NOMO-1 (cell line): ENCODE measurements around the gene SGMS2.

Source experiments
- DNase-seq, 2 experiments: peaks; one replicate each; lab custom pipeline; 2025; ENCODE audit not compliant: unreplicated experiment in 2 of 2; lab: John Stamatoyannopoulos, UW

Gene SGMS2

GRCh38 chr4:107824350-107825071 is at the start of gene SGMS2:
Gene SGMS2, plus strand, starts transcription at chr4:107824932. Its CDS starts 70,622 bp downstream, at chr4:107895554.
- peak; percentile 83 to 89 for DNase-seq

- DNase-seq, result no peak
Measured at GRCh38 chr4:107777890-107778289, 46.8 kb upstream of the SGMS2 start.

- DNase-seq, result no peak
Measured at GRCh38 chr4:107778784-107779530, 45.8 kb upstream of the SGMS2 start.

GRCh38 chr4:107780665-107781064 is 44.1 kb upstream of the SGMS2 start:
- DNase-seq, result no peak

DNA sequence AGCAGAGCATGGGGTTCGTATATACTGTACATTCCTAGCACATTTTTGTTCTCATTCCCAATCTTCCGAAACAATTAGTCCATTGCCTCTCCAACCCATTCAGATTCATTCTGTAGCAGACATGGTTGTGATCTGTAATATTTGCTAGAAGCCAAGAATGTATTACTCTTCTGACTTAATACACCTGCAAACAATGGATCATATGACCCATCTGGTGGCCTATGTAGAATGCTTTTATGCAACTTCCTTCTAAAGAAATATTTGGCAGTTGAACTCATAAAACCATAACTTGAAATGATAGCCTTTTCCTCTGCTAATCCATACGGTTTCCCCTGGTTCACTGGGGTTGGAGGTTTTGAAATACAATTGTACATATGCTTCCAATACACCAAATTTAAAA is 32.8 kb upstream of the SGMS2 start:
- peak in 1 of 2 experiments; percentile 2 for DNase-seq

DNA sequence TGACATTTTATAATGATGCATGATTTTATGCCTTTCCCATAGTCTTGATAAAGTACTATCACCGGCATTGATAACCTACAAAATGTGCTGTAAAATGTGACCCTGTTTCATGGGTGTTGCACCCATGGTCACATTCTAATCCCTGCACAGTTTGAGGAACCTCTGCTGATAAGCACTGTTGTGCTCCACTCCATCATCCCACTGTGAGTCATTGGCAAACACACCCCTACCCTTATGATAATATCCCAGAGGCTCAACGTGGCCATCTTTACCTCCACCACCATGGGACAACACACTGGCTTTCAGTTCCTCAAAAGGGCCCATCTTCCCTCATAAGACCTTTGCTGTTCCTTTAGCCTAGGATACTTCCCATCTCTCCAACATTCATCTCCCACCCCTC is 32.0 kb upstream of the SGMS2 start:
- peak; percentile 31 to 33 for DNase-seq

- DNase-seq, result no peak
Measured at GRCh38 chr4:107793996-107794395, 30.7 kb upstream of the SGMS2 start.

GRCh38 chr4:107799669-107800450 is 24.9 kb upstream of the SGMS2 start:
- peak; percentile 11 to 70 for DNase-seq

DNA sequence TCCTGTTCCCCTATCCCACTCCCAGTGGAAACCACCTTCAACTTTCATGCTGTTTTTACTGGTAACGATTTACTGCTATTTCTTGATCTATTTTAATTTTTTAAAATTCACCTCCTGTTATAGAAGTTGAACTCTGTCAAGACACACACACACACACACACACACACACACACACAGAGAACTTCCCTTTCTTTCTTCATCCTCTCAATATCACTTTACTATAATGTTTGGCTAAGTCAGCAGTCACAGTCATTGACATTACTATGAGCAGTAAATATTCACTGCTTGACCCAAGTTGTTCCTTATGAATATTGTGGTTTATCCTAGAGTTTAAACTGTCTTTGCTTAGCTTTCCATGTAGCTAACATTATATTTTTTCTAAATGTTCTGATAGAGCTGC is 24.0 kb upstream of the SGMS2 start:
- peak; percentile 39 for DNase-seq

GRCh38 chr4:107801766-107802211 is 22.9 kb upstream of the SGMS2 start:
- no peak for DNase-seq

DNA sequence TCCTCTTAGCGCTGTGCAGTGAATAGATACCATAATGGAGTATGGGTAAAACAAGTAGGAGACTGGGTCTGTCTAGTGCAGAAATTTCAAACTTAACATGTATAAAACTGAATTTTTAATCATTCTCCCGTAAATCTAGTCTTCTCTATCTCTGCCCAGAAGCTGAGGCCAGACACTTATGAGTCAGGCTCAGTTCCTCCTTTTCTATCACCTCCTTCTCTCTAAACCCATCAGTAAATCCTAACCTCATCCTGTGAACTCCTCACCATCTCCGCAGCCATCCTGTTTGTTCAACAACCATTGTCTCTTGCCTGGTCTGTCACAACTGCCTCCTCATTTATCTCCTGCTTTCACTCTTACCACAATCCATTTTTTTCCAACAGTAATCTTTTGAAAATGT is 19.8 kb upstream of the SGMS2 start:
- peak in 1 of 2 experiments; percentile 50 for DNase-seq

- DNase-seq, result no peak
Measured at GRCh38 chr4:107806196-107806595, 18.5 kb upstream of the SGMS2 start.

DNA sequence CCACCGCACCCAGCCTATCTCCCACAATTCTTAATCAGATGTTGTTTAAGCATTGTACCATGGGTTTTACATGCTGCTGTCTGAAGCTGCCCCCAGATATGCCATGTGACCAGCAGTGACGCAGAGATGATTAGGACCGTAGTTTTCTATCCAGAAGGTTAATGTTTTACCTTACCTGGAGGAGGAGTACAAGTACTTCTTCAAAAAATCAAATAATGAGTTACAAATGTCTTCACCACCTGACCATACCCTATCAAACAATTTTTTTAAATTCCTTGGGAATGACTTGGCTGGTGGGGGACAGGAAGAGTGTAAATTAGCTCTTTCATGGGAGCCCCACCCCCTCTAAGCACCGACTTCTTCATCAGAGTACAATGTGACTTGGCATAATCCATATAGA is 16.2 kb upstream of the SGMS2 start:
- no peak for DNase-seq

- peak in 1 of 2 experiments; percentile 14 for DNase-seq
Measured at GRCh38 chr4:107809210-107809609, 15.5 kb upstream of the SGMS2 start.

DNA sequence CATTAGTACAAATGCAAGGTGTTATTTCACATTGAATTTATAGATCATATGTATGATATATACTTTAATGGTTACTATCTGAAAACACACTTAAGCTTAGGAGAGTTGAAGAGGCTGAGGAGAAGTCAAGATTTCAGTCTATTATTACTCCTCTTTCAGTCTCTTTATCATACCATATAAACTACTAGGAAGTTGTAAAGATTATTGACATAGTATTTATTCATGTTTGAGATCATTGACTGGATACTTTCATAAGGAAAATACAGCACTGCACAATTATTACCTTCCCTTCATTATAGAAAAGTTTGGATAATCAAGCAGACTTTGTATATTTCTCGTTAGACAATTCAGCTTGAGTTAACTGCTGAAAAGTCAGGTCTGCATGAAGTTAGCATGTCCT is 10.0 kb upstream of the SGMS2 start:
- DNase-seq, result no peak

DNA sequence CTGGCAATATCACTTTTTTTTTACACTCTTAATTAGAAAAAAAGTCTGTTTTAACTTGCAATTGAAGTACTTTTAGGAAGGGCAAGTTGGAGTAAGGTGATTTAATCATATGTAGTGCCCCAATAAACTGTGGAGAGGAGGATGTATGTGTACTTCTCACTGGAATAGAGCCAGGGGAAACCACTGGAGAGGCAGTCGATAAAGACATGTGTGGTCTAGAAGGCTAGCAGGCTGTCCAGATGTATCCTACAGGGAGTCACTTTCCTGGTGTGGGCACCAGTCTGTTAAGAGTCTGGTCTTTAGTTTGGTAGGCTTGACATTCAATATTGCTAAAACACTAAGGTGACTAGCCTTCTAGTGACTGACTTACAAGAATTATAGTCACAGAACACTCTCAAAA is 9.6 kb upstream of the SGMS2 start:
- no peak for DNase-seq

GRCh38 chr4:107818301-107818910 is 6.3 kb upstream of the SGMS2 start:
- DNase-seq, result peak; percentile 74 to 90

DNA sequence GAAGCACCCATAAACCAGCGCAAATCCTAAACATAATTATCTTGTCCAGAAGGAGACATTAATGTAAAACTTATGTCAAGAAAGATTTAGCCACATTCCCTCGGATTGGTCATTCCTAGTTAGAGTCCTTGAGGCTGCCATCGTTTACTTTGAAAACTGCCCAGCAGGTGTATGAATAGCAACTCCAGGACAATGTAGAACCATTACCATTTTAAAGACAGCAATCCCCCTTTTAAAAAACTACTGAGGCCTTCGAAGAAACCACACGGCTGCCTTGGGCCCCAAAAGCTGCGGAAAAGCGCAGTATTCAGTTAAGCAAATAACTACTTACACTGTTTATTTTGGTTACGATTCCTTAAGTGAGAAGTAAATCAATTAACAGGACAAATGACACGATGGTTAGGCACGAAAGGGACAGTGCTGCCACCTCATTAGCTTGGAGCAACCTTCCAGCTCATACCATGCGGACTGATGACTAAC is 822 bp upstream of the SGMS2 start:
- no peak for DNase-seq

- DNase-seq, result peak; percentile 61 to 72
Measured at GRCh38 chr4:107825072-107825824, 516 bp downstream of the SGMS2 start.

GRCh38 chr4:107826421-107826980 is 1.8 kb downstream of the SGMS2 start:
- no peak for DNase-seq
